ENCODE results near the gene ERLEC1.
"Not testable (repeated sequence)": the region's sequence is repeated elsewhere in the genome, so short reads cannot be mapped to it uniquely, and the experiment has no call there.

ERLEC1 gene

GRCh38 chr2:53784436-53784835 is 2.4 kb upstream of the ERLEC1 start:
- DNase-seq, result no peak

GRCh38 chr2:53785366-53785765 is 1.5 kb upstream of the ERLEC1 start:
- DNase-seq, result no peak

GRCh38 chr2:53786352-53786704 is 516 bp upstream of the ERLEC1 start:
- peak; percentile 36 for DNase-seq

DNA sequence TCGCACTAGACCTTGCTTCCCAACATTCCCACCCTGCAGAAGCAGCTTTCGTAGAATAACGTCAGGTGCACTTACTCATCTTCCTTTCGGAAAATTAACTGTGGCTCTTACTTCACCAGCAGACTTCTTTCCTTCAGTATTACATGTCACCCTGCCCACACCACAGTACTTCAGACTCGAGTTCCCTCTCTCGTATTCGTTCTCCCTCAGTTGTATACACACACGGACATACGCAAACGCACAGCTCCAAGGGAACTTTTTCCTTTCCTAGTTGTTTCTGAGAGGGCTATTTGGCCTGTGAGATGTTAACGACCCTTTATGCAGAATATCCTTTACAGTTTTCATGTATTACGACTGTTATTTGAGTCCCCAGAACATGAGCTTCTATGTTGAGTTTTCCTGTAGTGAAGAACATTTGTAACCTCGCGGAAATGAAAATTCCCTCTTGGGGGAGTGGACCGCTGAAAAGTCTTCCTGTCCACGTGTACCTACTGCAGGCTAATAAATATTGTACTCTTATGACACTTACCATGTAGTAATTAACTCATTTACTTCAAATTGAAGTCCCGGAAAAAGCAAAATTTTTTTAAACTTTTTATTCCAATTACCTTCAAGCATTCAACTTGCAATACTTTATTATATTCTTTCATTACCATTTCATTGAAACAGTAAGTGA is 908 bp downstream of the ERLEC1 start:
- peak; percentile 18 for DNase-seq

- DNase-seq, result no peak
These were observed 6.4 kb downstream of the ERLEC1 start for GRCh38 chr2:53793261-53793660.

DNA sequence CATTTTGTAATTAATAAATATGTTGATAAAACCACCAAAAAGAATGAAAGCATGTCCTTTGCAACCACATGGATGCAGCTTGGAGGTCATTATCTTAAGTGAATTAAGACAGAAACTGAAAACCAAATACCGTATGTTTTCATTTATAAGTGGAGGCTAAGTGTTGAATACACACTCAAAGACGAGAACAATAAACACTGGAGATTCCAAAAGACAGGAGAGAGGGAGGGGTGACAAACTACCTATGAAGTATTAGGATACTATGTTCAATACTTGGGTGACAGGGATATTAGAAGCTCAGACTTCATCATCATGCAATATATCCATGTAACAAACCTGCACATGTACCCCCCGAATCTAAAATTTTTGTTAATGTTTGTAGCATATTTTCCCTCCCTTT is 7.0 kb downstream of the ERLEC1 start:
- no peak for DNase-seq

DNA sequence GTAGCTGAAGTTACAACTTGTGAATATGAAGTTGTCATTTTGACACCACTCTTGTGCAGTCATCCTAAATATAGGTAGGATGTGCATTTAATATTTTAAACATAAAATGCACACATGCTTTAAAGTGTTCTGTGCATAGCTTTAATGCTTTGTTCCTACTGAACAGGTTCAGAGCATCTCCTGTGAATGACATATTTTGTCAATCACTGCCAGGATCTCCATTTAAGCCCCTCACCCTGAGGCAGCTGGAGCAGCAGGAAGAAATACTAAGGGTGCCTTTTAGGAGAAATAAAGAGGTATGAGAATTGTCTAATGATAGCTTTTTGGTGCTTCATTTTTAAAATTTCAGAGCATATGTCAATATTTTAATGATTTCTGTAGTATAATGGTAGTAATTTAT is 14.7 kb downstream of the ERLEC1 start:
- DNase-seq, result no peak

DNA sequence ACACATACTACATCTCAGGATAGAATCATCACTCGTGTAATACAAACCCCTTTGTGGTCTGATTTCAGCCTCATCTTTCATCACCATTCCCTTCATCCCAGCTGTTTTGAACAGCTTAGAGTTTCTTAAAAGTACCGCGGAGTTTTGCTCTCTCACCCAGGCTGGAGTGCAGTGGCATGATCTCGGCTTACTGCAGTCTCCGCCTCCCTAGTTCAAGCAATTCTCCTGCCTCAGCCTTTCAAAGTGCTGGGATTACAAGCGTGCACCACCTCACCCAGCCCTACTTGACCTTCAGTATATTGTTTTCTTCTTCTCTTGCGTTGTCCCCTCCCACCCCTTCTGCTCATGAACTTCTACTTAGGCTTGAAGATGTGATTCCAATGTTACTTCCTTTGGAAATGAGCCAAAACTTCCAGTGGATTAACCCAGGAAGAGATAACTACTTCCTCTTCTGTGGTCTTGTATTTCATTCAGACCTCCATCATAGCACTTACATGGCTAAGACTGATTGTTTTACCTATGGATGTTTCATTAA is 15.8 kb downstream of the ERLEC1 start:
- no peak for DNase-seq

- no peak for DNase-seq
These were observed 24.8 kb downstream of the ERLEC1 start for GRCh38 chr2:53811601-53812000.

- DNase-seq, result no peak
These were observed 26.3 kb downstream of the ERLEC1 start for GRCh38 chr2:53813151-53813550.

- DNase-seq, result no peak
These were observed 32.1 kb downstream of the ERLEC1 start for GRCh38 chr2:53818854-53819435.

DNA sequence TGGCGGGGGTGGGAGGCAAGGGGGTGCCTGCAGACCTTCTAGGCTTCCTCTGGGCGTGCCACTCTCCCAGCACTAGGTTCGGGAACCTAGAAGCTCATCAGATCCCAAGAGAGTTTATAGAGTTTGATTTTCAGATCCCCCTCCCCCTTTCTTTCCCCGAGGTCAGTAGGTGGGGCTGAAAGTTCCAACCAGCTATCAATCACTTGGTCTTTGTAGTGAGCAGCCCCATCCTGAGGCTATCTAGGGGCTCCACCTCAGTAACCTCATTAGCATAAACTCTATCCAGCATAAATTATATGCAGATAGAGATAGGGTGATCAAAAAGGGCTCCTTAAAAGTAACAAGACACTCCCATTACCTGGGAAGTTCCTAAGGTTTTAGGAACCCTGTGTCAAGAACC is 32.8 kb downstream of the ERLEC1 start:
- no peak for DNase-seq

- no peak for DNase-seq
These were observed 33.2 kb downstream of the ERLEC1 start for GRCh38 chr2:53820048-53820447.

GRCh38 chr2:53820711-53821110 is 33.9 kb downstream of the ERLEC1 start:
- no peak for DNase-seq

GRCh38 chr2:53821810-53822209 is 35.0 kb downstream of the ERLEC1 start:
- no peak for DNase-seq

GRCh38 chr2:53823639-53824038 is 36.8 kb downstream of the ERLEC1 start:
- DNase-seq, result not testable (repeated sequence)

- DNase-seq, result no peak
These were observed 39.2 kb downstream of the ERLEC1 start for GRCh38 chr2:53826030-53826410.

GRCh38 chr2:53826587-53827397 is 39.9 kb downstream of the ERLEC1 start:
- no peak for DNase-seq

- DNase-seq, result no peak
These were observed 40.7 kb downstream of the ERLEC1 start for GRCh38 chr2:53827398-53828175.

GRCh38 chr2:53828331-53828730 is 41.5 kb downstream of the ERLEC1 start:
- no peak for DNase-seq

DNA sequence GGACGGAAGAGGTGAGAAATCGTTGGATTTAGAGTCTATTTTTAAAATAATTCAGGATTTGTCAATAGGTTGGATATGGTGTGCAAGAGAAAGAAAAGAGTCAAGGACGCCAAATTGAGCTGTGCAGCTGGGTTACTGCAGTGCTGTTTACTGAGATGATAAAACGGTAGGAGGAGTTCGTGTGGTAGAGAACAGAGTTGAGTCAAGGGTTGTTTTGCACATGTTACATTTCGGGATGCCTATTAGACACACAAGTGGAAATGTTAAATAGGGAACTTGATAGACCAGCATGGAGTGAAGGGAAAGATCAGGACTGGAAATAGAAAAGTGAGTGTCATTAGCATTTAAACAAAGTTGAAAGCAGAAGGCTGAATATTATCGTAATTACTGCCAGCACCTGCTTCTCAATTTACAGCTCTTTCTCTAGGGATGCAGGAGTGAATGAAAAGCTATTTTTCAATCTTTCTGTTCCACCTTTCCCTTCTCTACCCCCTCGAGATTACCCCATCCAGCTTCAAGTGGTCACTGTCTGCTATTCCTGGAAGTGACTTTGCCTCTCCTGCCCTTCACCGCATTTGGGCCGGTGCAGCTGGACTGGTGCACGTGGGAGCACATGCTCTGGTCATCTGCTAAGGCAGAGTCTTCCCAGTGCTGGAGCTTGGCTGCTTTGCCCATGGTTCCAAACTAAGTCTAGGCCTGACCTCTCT is 42.6 kb downstream of the ERLEC1 start:
- no peak for DNase-seq

DNA sequence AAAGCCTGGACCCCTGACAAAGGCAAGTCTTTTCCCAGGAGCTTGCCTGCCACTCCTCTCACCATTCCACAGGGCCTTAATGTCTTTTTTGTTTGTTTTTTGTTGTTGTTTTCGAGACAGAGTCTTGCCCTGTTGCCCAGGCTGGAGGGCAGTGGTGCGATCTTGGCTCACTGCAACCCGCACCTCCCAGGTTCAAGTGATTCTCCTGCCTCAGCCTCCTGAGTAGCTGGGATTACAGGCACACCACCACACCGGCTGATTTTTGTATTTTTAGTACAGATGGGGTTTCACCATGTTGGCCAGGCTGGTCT is 43.1 kb downstream of the ERLEC1 start:
- DNase-seq, result not testable (repeated sequence)

DNA sequence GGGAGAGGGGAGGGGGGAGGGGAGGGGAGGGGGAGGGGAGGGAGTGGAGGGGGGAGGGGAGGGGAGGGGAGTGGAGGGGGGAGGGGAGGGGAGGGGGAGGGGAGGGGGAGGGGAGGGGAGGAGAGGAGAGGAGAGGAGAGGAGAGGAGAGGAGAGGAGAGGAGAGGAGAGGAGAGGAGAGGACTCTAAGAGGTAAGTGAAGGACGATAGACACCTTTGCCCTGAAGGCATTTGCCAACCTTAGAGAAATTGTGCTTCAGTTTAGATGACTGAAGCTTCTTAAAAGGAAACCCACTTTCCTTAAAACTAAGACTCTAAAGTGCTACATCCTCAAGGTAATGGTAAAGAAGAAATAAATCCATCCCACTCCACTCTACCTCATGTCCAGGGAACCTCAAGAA is 53.7 kb downstream of the ERLEC1 start:
- no peak for DNase-seq
